ENCODE results near the gene RAD51B. TPM values are rescaled to one million over a fixed set of nuclear protein-coding genes. Genes with fewer than 3 reads are reported as not detected.

Gene RAD51B
- polyA plus RNA-seq, 1 donor (not counting 4 experiments of a cell fraction or from before 2014, with no cell fraction given), result 13.3 TPM

DNA sequence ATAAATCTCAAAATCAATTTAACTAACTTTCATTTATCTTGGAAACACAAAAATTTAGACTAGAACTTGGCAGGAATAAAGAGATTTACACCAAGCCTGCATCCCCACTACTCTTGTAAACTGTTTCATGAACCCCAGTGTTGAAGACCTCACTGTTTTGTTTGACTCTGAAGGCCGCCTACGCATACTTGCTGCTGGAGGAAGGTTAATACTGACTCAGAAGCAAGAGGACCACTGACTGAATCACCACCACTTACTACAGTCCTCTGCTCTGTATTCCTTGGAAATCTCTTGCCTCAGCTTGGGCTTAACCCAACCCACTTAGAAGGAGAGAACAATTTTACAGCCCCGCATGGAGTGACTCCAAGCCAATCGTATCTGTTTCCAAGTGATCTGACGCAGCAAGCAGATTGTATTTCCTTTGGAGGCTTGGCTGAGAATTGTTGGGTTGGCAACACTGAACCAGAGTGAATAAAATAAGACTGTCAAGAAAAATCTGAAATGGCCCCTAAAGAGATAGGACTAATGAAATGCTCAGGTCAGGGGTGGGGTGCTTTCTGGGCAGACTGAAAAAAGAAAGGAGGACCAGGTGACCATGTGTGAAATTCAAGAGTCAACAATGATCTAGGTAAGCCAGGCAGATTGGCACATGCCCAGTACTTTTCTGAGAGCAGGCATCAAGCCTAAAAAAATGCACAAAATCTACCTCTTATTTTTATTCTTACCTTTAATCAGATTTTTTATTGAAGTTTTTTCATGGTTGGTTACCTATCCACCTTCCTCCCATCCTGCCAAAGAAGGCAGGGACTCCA lies 724.7 kb downstream of the RAD51B start:
- peak overlapping the region; percentile 49 for H3K9ac ChIP-seq (ENCODE audit: control insufficient read depth, extremely low read depth, insufficient read depth, low read length)

GRCh38 chr14:68546839-68547238 lies 727.3 kb downstream of the RAD51B start:
- dilution Hi-C loops (cut with MboI; ENCODE audit: extremely low pct_ligation_motif_present, low sequenced_read_pairs), result no loop called here
- peak overlapping the region; percentile 3 to 58 (median 24) for H3K4me3 ChIP-seq (ENCODE audit: control insufficient read depth in 2 of 3, extremely low read depth in 1 of 3, insufficient read depth in 2 of 3, low read depth in 1 of 3, low read length in 3 of 3)
- peak; percentile 99 for FAIRE-seq

More for the DNA sequence above, 724.7 kb downstream of the RAD51B start:
- no peak overlapping the region for H3K4me3 ChIP-seq (ENCODE audit: control insufficient read depth in 2 of 3, extremely low read depth in 1 of 3, insufficient read depth in 2 of 3, low read depth in 1 of 3, low read length in 3 of 3)
- dilution Hi-C loops (cut with MboI; ENCODE audit: extremely low pct_ligation_motif_present, low sequenced_read_pairs), result no loop called here
- peak overlapping the region; percentile 22 for H3K4me2 ChIP-seq (ENCODE audit: control insufficient read depth, extremely low read depth, insufficient read depth, low read depth, low read length)
- H3K27ac ChIP-seq (ENCODE audit: control insufficient read depth, insufficient read depth, low read length), result peak overlapping the region; percentile 100
- peak; percentile 88 for FAIRE-seq
- H3K4me1 ChIP-seq (ENCODE audit: control insufficient read depth, extremely low read depth, insufficient read depth, low read length), result peaks cover 65% of the 10 kb centered on the region
- H2AFZ ChIP-seq (ENCODE audit: control insufficient read depth, low read length), result no peak overlapping the region
- peak; percentile 93 for DNase-seq (ENCODE audit: low read depth, low spot score)
- H3K36me3 ChIP-seq (ENCODE audit: control insufficient read depth in 2 of 2, extremely low read depth in 1 of 2, insufficient read depth in 2 of 2, low read length in 2 of 2), result no peaks in the 10 kb centered on the region
- no peaks in the 10 kb centered on the region for H3K27me3 ChIP-seq (ENCODE audit: control insufficient read depth, extremely low read depth, insufficient read depth, low read length)
- no peaks in the 10 kb centered on the region for H3K9me3 ChIP-seq (ENCODE audit: control insufficient read depth, low read depth, low read length)
- H4K20me1 ChIP-seq (ENCODE audit: control insufficient read depth, extremely low read depth, insufficient read depth, low read length), result no peaks in the 10 kb centered on the region
- H3K79me2 ChIP-seq (ENCODE audit: control insufficient read depth, insufficient read depth, low read length), result no peaks in the 10 kb centered on the region
- H3K9me1 ChIP-seq (ENCODE audit: control insufficient read depth, extremely low read depth, insufficient read depth, low read length), result no peaks in the 10 kb centered on the region
- TF ChIP-seq, protein P1, sequence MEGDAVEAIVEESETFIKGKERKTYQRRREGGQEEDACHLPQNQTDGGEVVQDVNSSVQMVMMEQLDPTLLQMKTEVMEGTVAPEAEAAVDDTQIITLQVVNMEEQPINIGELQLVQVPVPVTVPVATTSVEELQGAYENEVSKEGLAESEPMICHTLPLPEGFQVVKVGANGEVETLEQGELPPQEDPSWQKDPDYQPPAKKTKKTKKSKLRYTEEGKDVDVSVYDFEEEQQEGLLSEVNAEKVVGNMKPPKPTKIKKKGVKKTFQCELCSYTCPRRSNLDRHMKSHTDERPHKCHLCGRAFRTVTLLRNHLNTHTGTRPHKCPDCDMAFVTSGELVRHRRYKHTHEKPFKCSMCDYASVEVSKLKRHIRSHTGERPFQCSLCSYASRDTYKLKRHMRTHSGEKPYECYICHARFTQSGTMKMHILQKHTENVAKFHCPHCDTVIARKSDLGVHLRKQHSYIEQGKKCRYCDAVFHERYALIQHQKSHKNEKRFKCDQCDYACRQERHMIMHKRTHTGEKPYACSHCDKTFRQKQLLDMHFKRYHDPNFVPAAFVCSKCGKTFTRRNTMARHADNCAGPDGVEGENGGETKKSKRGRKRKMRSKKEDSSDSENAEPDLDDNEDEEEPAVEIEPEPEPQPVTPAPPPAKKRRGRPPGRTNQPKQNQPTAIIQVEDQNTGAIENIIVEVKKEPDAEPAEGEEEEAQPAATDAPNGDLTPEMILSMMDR (optimal IDR thresholded peaks at IDR 0.05 in 1 of 3, IDR thresholded peaks at IDR 0.05 in 1 of 3, conservative IDR thresholded peaks at IDR 0.05 in 1 of 3; ENCODE audit: extremely low read depth in 1 of 3, insufficient read depth in 2 of 3, low read length in 3 of 3), result no peak
- TF ChIP-seq EZH2 (IDR thresholded peaks at IDR 0.05; ENCODE audit: low read length), result no peak

More at GRCh38 chr14:68546839-68547238, 727.3 kb downstream of the RAD51B start:
- Histone ChIP-seq H3K4me1 (ENCODE audit: control insufficient read depth, extremely low read depth, insufficient read depth, low read length) (peaks cover 86% of the 10 kb centered on the region), H3K9me3 (ENCODE audit: control insufficient read depth, low read depth, low read length) (no peaks in the 10 kb centered on the region), H3K79me2 (ENCODE audit: control insufficient read depth, insufficient read depth, low read length) (no peaks in the 10 kb centered on the region), H3K9ac (ENCODE audit: control insufficient read depth, extremely low read depth, insufficient read depth, low read length) (peak overlapping the region; percentile 97), H3K9me1 (ENCODE audit: control insufficient read depth, extremely low read depth, insufficient read depth, low read length) (no peaks in the 10 kb centered on the region), H3K4me2 (ENCODE audit: control insufficient read depth, extremely low read depth, insufficient read depth, low read depth, low read length) (peak overlapping the region; percentile 92), H3K27ac (ENCODE audit: control insufficient read depth, insufficient read depth, low read length) (peak overlapping the region; percentile 100), H4K20me1 (ENCODE audit: control insufficient read depth, extremely low read depth, insufficient read depth, low read length) (no peaks in the 10 kb centered on the region), H2AFZ (ENCODE audit: control insufficient read depth, low read length) (no peak overlapping the region), H3K27me3 (ENCODE audit: control insufficient read depth, extremely low read depth, insufficient read depth, low read length) (no peaks in the 10 kb centered on the region), H3K36me3 (ENCODE audit: control insufficient read depth in 2 of 2, extremely low read depth in 1 of 2, insufficient read depth in 2 of 2, low read length in 2 of 2) (no peaks in the 10 kb centered on the region)
- TF ChIP-seq, protein P1 (optimal IDR thresholded peaks at IDR 0.05 in 1 of 3, IDR thresholded peaks at IDR 0.05 in 1 of 3, conservative IDR thresholded peaks at IDR 0.05 in 1 of 3; ENCODE audit: extremely low read depth in 1 of 3, insufficient read depth in 2 of 3, low read length in 3 of 3), result no peak
- no peak for TF ChIP-seq EZH2 (IDR thresholded peaks at IDR 0.05; ENCODE audit: low read length)
- DNase-seq (ENCODE audit: low read depth, low spot score), result peak; percentile 77

Data from keratinocyte (primary cell).